ENCODE data around the gene NUCKS1.

DNA sequence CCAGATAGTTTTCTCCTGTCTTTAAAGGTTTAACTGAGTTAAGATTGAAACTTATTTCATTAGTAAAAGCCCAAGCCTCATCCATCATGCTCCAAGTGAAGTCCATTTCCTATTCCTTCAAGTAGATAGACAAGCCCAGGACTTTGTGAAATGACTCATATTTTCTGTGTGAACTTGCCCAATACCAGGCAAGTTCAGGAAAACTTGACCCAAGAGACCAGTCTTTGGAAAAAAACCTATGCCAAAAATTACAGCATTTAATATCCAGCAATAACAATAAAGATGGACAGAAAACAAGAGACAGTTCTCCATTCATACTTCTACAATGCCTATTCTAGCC lies 25.7 kb upstream of the NUCKS1 start:
- TF ChIP-seq CTCF (conservative IDR thresholded peaks at IDR 0.05) = no peak
- TF ChIP-seq EZH2 (IDR thresholded peaks at IDR 0.05; ENCODE audit: low read depth) = no peak

Data from PC-9 (cell line).